Measurements from ENCODE around the gene TRIL. TPM values are rescaled to one million over a fixed set of nuclear protein-coding genes. Genes with fewer than 3 reads are reported as not detected.

Gene TRIL
- total RNA-seq, 2 experiments from 2014 or later = not detected

DNA sequence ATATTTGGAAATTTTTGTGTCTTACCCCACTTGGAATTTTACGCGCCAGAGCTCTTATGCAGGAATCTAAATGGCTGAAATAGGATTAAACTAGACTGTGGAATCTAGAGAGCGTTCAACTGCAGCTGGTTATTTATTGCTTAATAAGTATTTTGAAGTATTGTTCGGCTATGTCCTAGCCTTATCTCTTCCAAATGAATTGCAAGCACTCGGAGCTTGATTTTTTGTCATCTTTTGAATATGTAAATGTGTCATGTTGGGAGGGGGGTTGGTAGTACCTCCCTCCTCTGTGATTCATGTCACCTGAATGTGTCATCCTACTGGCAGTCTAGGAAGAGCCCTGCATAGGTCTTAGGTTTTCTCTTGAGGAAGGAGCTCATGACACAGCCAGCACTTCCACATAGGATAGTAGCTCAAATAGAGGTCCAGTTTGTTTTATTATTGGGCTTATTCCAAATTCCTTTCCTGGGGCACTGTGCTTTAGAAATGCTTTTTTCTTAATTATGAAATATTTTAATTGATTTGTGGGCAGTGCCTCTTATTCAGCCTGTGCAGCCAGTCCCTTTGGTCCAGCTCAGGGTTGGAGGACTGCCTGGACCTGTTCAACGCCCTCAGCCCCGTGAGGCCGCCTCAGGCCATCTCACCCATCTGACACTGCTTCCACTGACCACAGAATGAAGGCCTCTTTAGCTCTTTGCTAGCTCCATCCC lies 22.5 kb upstream of the TRIL start:
- Mint-ChIP-seq H3K4me1 (no peaks in the 10 kb centered on the region), H3K4me3 (no peak overlapping the region), H3K36me3 (ENCODE audit: low read depth) (no peaks in the 10 kb centered on the region), H3K27me3 (peaks cover 4% of the 10 kb centered on the region), H3K9me3 (ENCODE audit: low read depth) (no peaks in the 10 kb centered on the region), H3K27ac (no peak overlapping the region)
- ChIA-PET CTCF (interaction anchor here (1.7 kb wide), 1 partner anchor 23 kb away, joined by 5 read pairs; no protein-coding TSS in a partner anchor), POLR2A (interaction anchor here (0.6 kb wide), 1 partner anchor 36 kb away, joined by 5 read pairs; no protein-coding TSS in a partner anchor)
- intact Hi-C loops (cut with DNase I, micrococcal nuclease) = no loop called here
- ATAC-seq = no peak
- no peak for DNase-seq

DNA sequence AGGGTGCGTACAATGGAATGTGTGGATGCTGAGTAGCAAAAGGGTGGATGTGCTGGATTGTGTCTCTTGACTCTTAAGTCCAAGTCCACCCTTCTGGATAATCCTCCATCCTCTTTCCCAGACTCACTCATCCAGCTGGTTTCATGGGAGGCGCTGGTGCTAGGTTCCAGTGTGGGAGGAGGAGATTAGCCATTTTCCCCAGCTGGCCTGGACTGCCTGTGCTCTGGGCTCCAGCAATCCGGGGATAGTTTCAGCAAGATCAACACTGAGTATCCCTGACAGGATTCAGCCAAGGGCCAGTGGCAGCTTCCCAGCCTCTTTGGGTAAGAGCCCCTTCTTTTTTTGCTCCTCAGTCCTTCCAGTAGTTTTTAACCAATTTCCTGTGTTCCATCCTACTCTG lies 21.6 kb upstream of the TRIL start:
- Mint-ChIP-seq H3K9me3 (ENCODE audit: low read depth) (no peaks in the 10 kb centered on the region), H3K27me3 (peaks cover 5% of the 10 kb centered on the region), H3K4me1 (no peaks in the 10 kb centered on the region), H3K4me3 (no peak overlapping the region), H3K36me3 (ENCODE audit: low read depth) (no peaks in the 10 kb centered on the region), H3K27ac (no peak overlapping the region)
- CTCF ChIA-PET = interaction anchor here (1.7 kb wide), 1 partner anchor 22 kb away, joined by 5 read pairs; no protein-coding TSS in a partner anchor
- intact Hi-C loops (cut with DNase I, micrococcal nuclease) = no loop called here
- POLR2A ChIA-PET = interaction anchor here (0.6 kb wide), 1 partner anchor 35 kb away, joined by 5 read pairs; no protein-coding TSS in a partner anchor
- ATAC-seq = no peak
- DNase-seq = no peak

DNA sequence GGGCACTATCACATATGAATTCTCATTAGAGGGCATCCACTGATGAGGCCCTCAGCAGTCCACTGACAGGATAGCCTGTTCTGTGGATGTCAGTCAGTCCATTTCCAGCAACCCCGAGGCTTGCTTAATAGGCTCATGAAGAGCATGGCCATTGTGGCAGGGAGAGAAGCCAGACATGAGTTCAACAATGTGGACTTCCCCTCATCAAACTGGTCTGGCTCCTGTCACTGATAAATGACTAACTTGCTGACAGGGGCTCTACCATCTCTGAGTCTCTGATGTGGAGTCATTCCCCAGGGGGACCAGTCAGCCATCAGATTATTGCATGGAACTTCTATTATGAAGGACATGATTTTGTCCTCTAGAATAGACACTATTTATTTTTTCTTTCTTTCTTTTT lies 19.8 kb upstream of the TRIL start:
- Mint-ChIP-seq H3K27ac (no peak overlapping the region), H3K9me3 (ENCODE audit: low read depth) (peaks cover 6% of the 10 kb centered on the region), H3K27me3 (peaks cover 5% of the 10 kb centered on the region), H3K36me3 (ENCODE audit: low read depth) (no peaks in the 10 kb centered on the region), H3K4me1 (no peaks in the 10 kb centered on the region), H3K4me3 (no peak overlapping the region)
- intact Hi-C loops (cut with DNase I, micrococcal nuclease) = no loop called here
- no peak for ATAC-seq
- POLR2A ChIA-PET = no interaction called here
- CTCF ChIA-PET = no interaction called here
- no peak for DNase-seq

DNA sequence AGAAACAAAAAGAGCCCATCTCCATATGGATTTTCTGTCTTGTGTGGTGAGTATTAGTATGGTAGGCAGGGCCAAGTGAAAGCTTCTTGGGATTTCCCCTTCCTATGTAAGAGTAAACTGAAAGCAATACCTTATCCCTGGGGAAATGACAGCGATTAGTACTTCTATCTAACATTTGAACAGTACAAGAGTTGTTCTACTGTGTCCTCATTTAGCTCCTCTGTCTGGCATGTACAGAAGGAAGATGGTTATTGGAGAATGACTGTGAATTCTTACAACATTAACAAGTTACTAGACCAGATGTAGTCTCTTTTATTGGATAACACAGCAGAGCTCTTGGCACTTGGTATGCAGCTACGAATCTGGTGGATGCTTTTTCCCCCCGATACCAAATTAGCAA lies 17.9 kb upstream of the TRIL start:
- no peaks in the 10 kb centered on the region for H3K4me1 Mint-ChIP-seq
- no peak overlapping the region for H3K4me3 Mint-ChIP-seq
- CTCF ChIA-PET = no interaction called here
- no peak overlapping the region for H3K27ac Mint-ChIP-seq
- intact Hi-C loops (cut with DNase I, micrococcal nuclease) = no loop called here
- DNase-seq (no peak), ATAC-seq (no peak)
- H3K9me3 Mint-ChIP-seq (ENCODE audit: low read depth) = peaks cover 12% of the 10 kb centered on the region
- POLR2A ChIA-PET = no interaction called here
- peaks cover 7% of the 10 kb centered on the region for H3K27me3 Mint-ChIP-seq
- no peaks in the 10 kb centered on the region for H3K36me3 Mint-ChIP-seq (ENCODE audit: low read depth)

DNA sequence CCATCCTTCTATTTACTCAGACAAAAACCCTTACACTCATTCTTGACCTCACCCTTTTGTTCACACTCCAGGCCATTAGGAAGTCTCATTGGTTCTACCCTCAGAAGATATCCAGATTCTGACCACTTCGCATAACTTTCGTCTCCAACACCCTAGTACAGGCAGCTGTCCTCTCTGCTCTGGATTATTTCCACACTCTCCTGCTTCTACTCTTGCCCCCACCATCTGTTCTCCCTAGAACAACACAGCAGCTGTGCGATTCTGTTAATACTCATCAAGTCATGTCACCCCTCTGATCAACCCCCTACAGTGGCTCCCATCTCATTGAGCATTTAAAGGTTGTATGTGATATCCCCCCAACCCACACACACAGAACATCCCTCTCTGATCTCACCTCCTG lies 15.5 kb upstream of the TRIL start:
- H3K27ac Mint-ChIP-seq = no peak overlapping the region
- intact Hi-C loops (cut with DNase I, micrococcal nuclease) = no loop called here
- no peak for DNase-seq
- no peaks in the 10 kb centered on the region for H3K36me3 Mint-ChIP-seq (ENCODE audit: low read depth)
- no peak overlapping the region for H3K4me3 Mint-ChIP-seq
- peaks cover 14% of the 10 kb centered on the region for H3K9me3 Mint-ChIP-seq (ENCODE audit: low read depth)
- POLR2A ChIA-PET = no interaction called here
- no peaks in the 10 kb centered on the region for H3K4me1 Mint-ChIP-seq
- no peak for ATAC-seq
- CTCF ChIA-PET = interaction anchor here (0.8 kb wide), 1 partner anchor 12 kb away, joined by 3 read pairs; no protein-coding TSS in a partner anchor
- H3K27me3 Mint-ChIP-seq = peaks cover 12% of the 10 kb centered on the region

DNA sequence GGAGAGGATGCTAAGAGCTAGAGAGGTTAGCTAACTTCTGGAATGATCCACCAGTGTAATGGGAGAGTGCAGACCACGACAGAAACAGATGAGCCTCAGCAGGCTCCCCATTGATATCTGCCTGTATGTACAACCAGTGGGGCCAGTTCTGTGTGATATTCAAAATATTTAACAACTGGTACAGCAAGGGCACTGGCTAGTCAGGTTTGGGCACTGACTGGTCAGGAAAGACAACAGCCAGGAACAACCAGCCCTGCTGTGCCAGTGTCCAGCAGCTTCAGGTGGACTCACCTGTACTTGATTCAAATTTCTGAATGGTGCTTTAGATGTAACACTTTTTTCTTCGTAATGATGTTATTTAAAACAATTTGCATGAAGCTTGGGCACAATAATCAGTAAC lies 5.9 kb upstream of the TRIL start:
- Mint-ChIP-seq H3K27me3 (peaks cover 11% of the 10 kb centered on the region), H3K36me3 (ENCODE audit: low read depth) (no peaks in the 10 kb centered on the region), H3K4me3 (no peak overlapping the region), H3K9me3 (ENCODE audit: low read depth) (no peaks in the 10 kb centered on the region), H3K4me1 (no peaks in the 10 kb centered on the region), H3K27ac (no peak overlapping the region)
- ATAC-seq (no peak), DNase-seq (no peak)
- intact Hi-C loops (cut with DNase I, micrococcal nuclease) = no loop called here
- POLR2A ChIA-PET = no interaction called here
- CTCF ChIA-PET = interaction anchor here (0.6 kb wide), 1 partner anchor 567 kb away, joined by 3 read pairs; no protein-coding TSS in a partner anchor

DNA sequence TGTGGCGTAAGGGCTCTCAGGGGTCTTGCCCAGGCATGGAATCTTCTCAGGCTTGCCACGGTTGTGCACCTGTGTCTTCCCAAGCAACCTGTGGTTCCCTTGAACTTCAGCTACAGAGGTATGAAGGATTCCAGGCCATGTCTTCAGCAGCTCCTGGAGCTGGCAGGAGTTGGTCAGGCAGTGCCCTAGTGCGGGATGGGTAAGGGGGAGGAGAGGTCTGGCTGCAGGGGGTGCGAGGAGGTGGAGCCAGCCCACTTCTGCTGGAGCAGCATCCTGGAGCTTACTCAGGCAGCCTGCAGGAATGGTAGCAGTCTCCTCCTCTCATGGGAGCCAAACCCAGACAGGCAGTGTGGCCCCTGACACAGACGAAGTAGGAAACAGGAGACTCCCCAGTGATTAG lies 3.8 kb upstream of the TRIL start:
- H3K9me3 Mint-ChIP-seq (ENCODE audit: low read depth) = no peaks in the 10 kb centered on the region
- no peaks in the 10 kb centered on the region for H3K36me3 Mint-ChIP-seq (ENCODE audit: low read depth)
- intact Hi-C loops (cut with DNase I, micrococcal nuclease) = no loop called here
- ChIA-PET CTCF (interaction anchor here (0.7 to 1.9 kb wide), 5 partner anchors 12 to 1960 kb away, joined by 3 to 12 read pairs (median 3); no protein-coding TSS in a partner anchor), POLR2A (no interaction called here)
- ATAC-seq (no peak), DNase-seq (no peak)
- peaks cover 7% of the 10 kb centered on the region for H3K4me1 Mint-ChIP-seq
- H3K4me3 Mint-ChIP-seq = no peak overlapping the region
- H3K27ac Mint-ChIP-seq = no peak overlapping the region
- peaks cover 26% of the 10 kb centered on the region for H3K27me3 Mint-ChIP-seq

DNA sequence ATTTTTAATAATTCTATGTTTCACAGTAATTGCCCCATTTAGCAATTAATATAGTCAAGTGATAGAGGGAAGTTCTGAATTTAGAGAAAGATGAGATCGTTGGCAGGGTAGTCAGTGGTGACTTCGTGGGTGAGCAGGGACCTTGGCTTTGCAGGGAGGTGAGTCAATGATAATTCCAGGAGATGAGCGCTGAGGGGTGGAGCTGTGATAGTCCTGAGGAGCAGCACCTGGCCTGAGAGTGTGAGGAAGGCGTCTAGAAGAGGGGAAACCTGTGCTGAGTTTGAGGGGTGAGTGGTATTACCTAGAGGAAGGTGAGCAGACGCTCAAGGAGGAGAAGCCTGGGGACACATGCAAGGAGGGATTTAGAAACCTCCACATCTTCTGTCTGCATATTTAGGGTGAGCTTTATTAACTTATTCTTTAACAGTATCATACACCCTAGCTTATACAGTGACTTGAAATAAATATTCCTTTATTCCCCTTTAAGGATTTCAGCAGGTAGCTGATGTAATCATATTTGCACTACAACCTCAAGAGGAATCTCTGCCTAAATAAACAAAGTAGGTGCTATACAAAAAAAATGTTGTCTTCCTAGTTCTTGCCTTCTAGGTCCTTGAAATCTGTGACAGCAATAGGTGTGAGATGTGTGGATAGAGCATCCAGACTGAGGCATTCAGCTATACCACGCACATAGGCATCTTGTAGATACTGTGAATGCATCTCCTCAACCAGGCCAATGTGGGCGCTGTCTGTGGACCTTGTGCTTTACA lies 2.1 kb upstream of the TRIL start:
- Mint-ChIP-seq H3K4me3 (no peak overlapping the region), H3K27me3 (peaks cover 28% of the 10 kb centered on the region), H3K36me3 (ENCODE audit: low read depth) (no peaks in the 10 kb centered on the region), H3K27ac (no peak overlapping the region), H3K9me3 (ENCODE audit: low read depth) (no peaks in the 10 kb centered on the region), H3K4me1 (peaks cover 7% of the 10 kb centered on the region)
- DNase-seq (no peak), ATAC-seq (no peak)
- CTCF ChIA-PET = interaction anchor here (1.9 kb wide), 1 partner anchor 33 kb away, joined by 12 read pairs; no protein-coding TSS in a partner anchor
- POLR2A ChIA-PET = no interaction called here
- intact Hi-C loops (cut with DNase I, micrococcal nuclease) = no loop called here

DNA sequence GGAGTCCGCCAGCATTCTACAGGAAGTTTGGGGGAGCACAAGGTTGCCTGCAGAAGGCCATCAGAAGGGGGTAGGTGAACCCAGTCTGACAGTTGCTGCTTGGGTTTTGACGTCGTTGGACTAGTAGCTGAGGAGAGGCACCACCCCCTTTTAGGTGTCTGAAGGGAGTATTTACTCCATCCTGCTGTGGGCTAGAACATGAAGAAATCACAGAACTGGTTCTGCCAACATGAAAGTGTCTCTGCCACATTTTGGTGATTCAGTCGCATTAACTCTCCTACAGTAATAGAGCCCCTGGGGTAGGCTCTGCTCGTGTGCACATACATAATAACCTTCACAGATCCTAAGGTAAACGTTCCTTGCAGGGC lies 834 bp upstream of the TRIL start:
- Mint-ChIP-seq H3K4me1 (peaks cover 7% of the 10 kb centered on the region), H3K36me3 (ENCODE audit: low read depth) (no peaks in the 10 kb centered on the region), H3K4me3 (no peak overlapping the region), H3K9me3 (ENCODE audit: low read depth) (no peaks in the 10 kb centered on the region), H3K27me3 (peaks cover 36% of the 10 kb centered on the region), H3K27ac (no peak overlapping the region)
- DNase-seq = no peak
- ATAC-seq = no peak
- intact Hi-C loops (cut with DNase I, micrococcal nuclease) = loop anchor here in 1 of 2 experiments (10.0 kb wide), 1 partner anchor 606 kb away; the partner anchor contains the start of gene PRR15
- ChIA-PET CTCF (interaction anchor here (3.1 to 3.8 kb wide), 2 partner anchors 36 to 449 kb away, joined by 18 to 26 read pairs; no protein-coding TSS in a partner anchor), POLR2A (no interaction called here)

DNA sequence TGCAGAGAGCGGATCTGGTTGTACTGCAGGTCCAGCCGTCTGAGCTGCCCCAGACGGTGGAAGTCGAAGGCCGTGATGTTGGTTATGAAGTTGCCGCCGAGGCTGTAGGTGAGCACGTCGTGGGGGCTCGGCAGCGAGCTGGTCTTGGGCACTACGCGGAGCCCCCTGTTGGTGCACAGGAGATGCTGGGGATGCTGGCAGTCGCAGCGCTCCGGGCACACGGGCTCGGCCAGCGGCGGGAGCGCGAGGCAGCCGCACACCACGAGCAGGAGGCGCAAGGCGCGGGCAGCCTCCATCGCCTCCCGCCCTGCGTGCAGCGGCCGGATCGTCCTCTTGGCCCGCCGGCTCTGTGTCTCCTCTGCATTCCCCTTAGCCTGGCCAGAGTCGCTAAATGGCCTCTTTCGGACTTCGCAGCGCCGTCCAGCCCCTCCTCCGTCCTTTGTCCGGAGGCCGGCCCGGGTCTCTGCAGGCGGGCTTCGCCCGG lies 337 bp downstream of the TRIL start:
- Mint-ChIP-seq H3K9me3 (ENCODE audit: low read depth) (no peaks in the 10 kb centered on the region), H3K4me1 (peaks cover 7% of the 10 kb centered on the region), H3K27me3 (peaks cover 44% of the 10 kb centered on the region), H3K36me3 (ENCODE audit: low read depth) (no peaks in the 10 kb centered on the region), H3K27ac (no peak overlapping the region), H3K4me3 (peak overlapping the region; percentile 41)
- intact Hi-C loops (cut with DNase I, micrococcal nuclease) = loop anchor here in 1 of 2 experiments (10.0 kb wide), 1 partner anchor 607 kb away; the partner anchor contains the start of gene PRR15
- POLR2A ChIA-PET = interaction anchor here (0.6 kb wide), 1 partner anchor 847 kb away, joined by 4 read pairs; no protein-coding TSS in a partner anchor
- DNase-seq (no peak), ATAC-seq (no peak)
- CTCF ChIA-PET = interaction anchor here (0.9 to 3.8 kb wide), 11 partner anchors 10 to 450 kb away, joined by 3 to 26 read pairs (median 6); no protein-coding TSS in a partner anchor

DNA sequence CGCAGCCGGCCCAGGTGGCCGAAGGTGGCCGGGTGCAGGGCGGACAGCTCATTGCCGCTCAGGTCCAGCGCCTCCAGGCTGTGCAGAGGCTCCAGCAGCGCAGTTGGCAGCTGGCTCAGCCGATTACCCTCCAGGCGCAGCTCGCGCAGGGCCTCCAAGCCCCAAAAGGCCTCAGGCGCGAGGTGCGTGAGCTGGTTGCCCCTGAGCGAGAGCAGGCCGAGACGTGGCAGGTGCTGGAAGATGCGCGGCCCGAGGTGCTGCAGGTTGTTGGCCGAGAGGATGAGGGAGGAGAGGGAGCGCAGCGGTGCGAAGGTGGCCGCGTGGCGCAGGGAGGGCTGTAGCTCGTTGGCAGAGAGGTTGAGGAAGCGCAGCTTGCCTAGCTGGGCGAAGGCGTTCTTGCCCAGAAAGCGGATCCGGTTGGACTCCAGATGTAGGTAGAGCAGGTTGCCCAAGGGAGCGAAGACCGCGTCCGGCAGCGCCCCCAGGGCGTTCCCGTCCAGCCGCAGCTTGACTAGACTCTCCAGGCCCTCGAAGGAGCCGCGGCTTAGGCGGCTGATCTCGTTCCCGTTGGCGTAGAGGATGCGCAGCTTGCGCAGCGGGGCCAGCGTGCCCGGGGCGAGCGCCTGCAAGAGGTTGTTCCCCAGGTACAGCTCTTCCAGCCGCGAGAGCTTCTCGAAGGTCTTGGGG lies 923 bp downstream of the TRIL start:
- ATAC-seq = peak; percentile 18
- H3K36me3 Mint-ChIP-seq (ENCODE audit: low read depth) = no peaks in the 10 kb centered on the region
- peaks cover 46% of the 10 kb centered on the region for H3K27me3 Mint-ChIP-seq
- peak overlapping the region; percentile 41 for H3K4me3 Mint-ChIP-seq
- peaks cover 7% of the 10 kb centered on the region for H3K4me1 Mint-ChIP-seq
- peak; percentile 41 for DNase-seq
- H3K27ac Mint-ChIP-seq = no peak overlapping the region
- intact Hi-C loops (cut with DNase I, micrococcal nuclease) = loop anchor here in 1 of 2 experiments (10.0 kb wide), 1 partner anchor 608 kb away; the partner anchor contains the start of gene PRR15
- POLR2A ChIA-PET = interaction anchor here (0.6 kb wide), 1 partner anchor 848 kb away, joined by 4 read pairs; no protein-coding TSS in a partner anchor
- no peaks in the 10 kb centered on the region for H3K9me3 Mint-ChIP-seq (ENCODE audit: low read depth)
- CTCF ChIA-PET = interaction anchor here (0.5 to 3.8 kb wide), 24 partner anchors 9 to 451 kb away, joined by 3 to 26 read pairs (median 4); no protein-coding TSS in a partner anchor

Data from activated CD4-positive, alpha-beta T cell treated with anti-CD3 and anti-CD28 coated beads for 36 hours (primary cell).